C4-2B (cell line): Measurements from ENCODE around the gene FGF12.

ENCODE experiments used
- CTCF ChIP-seq: fragments of 450-650 bp; conservative IDR thresholded peaks from 2 replicates; pipeline ENCODE4 v1.5.1; 2017; ENCODE audit warnings: mild to moderate bottlenecking
- ZFX ChIP-seq: fragments of 450-650 bp; IDR thresholded peaks from 2 replicates; pipeline ENCODE4 v1.6.1; 2017

GRCh38 chr3:192747145-192747544 is 19.8 kb upstream of the FGF12 start:
- no peak for TF ChIP-seq CTCF
- TF ChIP-seq ZFX = no peak
